Muscle layer of colon (tissue), 2 donors: ENCODE measurements around the gene DISC1.

Experiments used
- H3K27ac ChIP-seq: one replicate; pipeline ENCODE4 v1.7.0; 2013; ENCODE audit warnings: low read depth, mild to moderate bottlenecking, low read length, moderate library complexity
- H3K27me3 ChIP-seq, 2 donors: one replicate each; pipeline ENCODE4 v1.7.0; 2013; ENCODE audit warnings: low read length in 2 of 2, mild to moderate bottlenecking in 2 of 2; ENCODE audit not compliant: insufficient read depth in 2 of 2, control insufficient read depth in 1 of 2
- H3K36me3 ChIP-seq: one replicate; pipeline ENCODE4 v1.7.0; 2013; ENCODE audit warnings: mild to moderate bottlenecking, low read length; ENCODE audit not compliant: insufficient read depth
- H3K4me1 ChIP-seq: one replicate; pipeline ENCODE4 v1.7.0; 2013; ENCODE audit warnings: mild to moderate bottlenecking, low read length; ENCODE audit not compliant: insufficient read depth
- H3K4me3 ChIP-seq, 2 donors: one replicate each; pipeline ENCODE4 v1.7.0; 2013; ENCODE audit warnings: low read length in 2 of 2, low read depth in 1 of 2, mild to moderate bottlenecking in 1 of 2, moderate library complexity in 1 of 2
- H3K9ac ChIP-seq: one replicate; pipeline ENCODE4 v1.7.0; 2013; ENCODE audit warnings: low read length
- H3K9me3 ChIP-seq: one replicate; pipeline ENCODE4 v1.7.0; 2013; ENCODE audit warnings: mild to moderate bottlenecking, low read length
- donor health status: abdominal sarcoma.
- donor health status: Adenocarcinoma of cecum.

DISC1 gene

GRCh38 chr1:232037774-232038388 lies 411.3 kb downstream of the DISC1 start:
- Histone ChIP-seq H3K4me1 (no peaks in the 10 kb centered on the region), H3K27ac (no peak overlapping the region), H3K9ac (no peak overlapping the region), H3K36me3 (no peaks in the 10 kb centered on the region), H3K27me3 (no peaks in the 10 kb centered on the region), H3K4me3 (no peak overlapping the region), H3K9me3 (no peaks in the 10 kb centered on the region)

GRCh38 chr1:232038706-232039677 lies 412.4 kb downstream of the DISC1 start:
- H3K9me3 ChIP-seq = no peaks in the 10 kb centered on the region
- H3K4me3 ChIP-seq = no peak overlapping the region
- no peaks in the 10 kb centered on the region for H3K36me3 ChIP-seq
- H3K27me3 ChIP-seq = no peaks in the 10 kb centered on the region
- H3K27ac ChIP-seq = no peak overlapping the region
- no peak overlapping the region for H3K9ac ChIP-seq
- no peaks in the 10 kb centered on the region for H3K4me1 ChIP-seq

- H3K9me3 ChIP-seq = no peaks in the 10 kb centered on the region
Measured at GRCh38 chr1:232040260-232040659, 413.7 kb downstream of the DISC1 start.

GRCh38 chr1:232044728-232045127 lies 418.1 kb downstream of the DISC1 start:
- no peaks in the 10 kb centered on the region for H3K36me3 ChIP-seq
- no peak overlapping the region for H3K27ac ChIP-seq
- no peak overlapping the region for H3K4me3 ChIP-seq
- no peak overlapping the region for H3K9ac ChIP-seq
- no peaks in the 10 kb centered on the region for H3K9me3 ChIP-seq
- H3K27me3 ChIP-seq = no peaks in the 10 kb centered on the region
- H3K4me1 ChIP-seq = no peaks in the 10 kb centered on the region

More at GRCh38 chr1:232040260-232040659, 413.7 kb downstream of the DISC1 start:
- H3K4me1 ChIP-seq = no peaks in the 10 kb centered on the region
- no peak overlapping the region for H3K9ac ChIP-seq
- no peaks in the 10 kb centered on the region for H3K36me3 ChIP-seq
- no peak overlapping the region for H3K27ac ChIP-seq
- no peaks in the 10 kb centered on the region for H3K27me3 ChIP-seq
- no peak overlapping the region for H3K4me3 ChIP-seq

- Histone ChIP-seq H3K4me3 (no peak overlapping the region), H3K9ac (no peak overlapping the region), H3K4me1 (no peaks in the 10 kb centered on the region), H3K27ac (no peak overlapping the region), H3K36me3 (no peaks in the 10 kb centered on the region), H3K27me3 (no peaks in the 10 kb centered on the region), H3K9me3 (no peaks in the 10 kb centered on the region)
Measured at GRCh38 chr1:232045139-232045994, 418.8 kb downstream of the DISC1 start.

GRCh38 chr1:232046451-232047306 lies 420.1 kb downstream of the DISC1 start:
- Histone ChIP-seq H3K4me3 (no peak overlapping the region), H3K36me3 (no peaks in the 10 kb centered on the region), H3K9me3 (no peaks in the 10 kb centered on the region), H3K4me1 (no peaks in the 10 kb centered on the region), H3K27me3 (no peaks in the 10 kb centered on the region), H3K27ac (no peak overlapping the region), H3K9ac (no peak overlapping the region)

GRCh38 chr1:232047473-232047872 lies 420.9 kb downstream of the DISC1 start:
- Histone ChIP-seq H3K27ac (no peak overlapping the region), H3K4me3 (no peak overlapping the region), H3K27me3 (no peaks in the 10 kb centered on the region), H3K36me3 (no peaks in the 10 kb centered on the region), H3K9me3 (no peaks in the 10 kb centered on the region), H3K9ac (no peak overlapping the region), H3K4me1 (no peaks in the 10 kb centered on the region)

- Histone ChIP-seq H3K4me1 (no peaks in the 10 kb centered on the region), H3K9me3 (no peaks in the 10 kb centered on the region), H3K27ac (no peak overlapping the region), H3K36me3 (no peaks in the 10 kb centered on the region), H3K27me3 (no peaks in the 10 kb centered on the region), H3K9ac (no peak overlapping the region), H3K4me3 (no peak overlapping the region)
Measured at GRCh38 chr1:232048481-232048880, 421.9 kb downstream of the DISC1 start.

GRCh38 chr1:232049335-232049734 lies 422.7 kb downstream of the DISC1 start:
- no peaks in the 10 kb centered on the region for H3K27me3 ChIP-seq
- H3K4me1 ChIP-seq = no peaks in the 10 kb centered on the region
- H3K4me3 ChIP-seq = no peak overlapping the region
- no peak overlapping the region for H3K9ac ChIP-seq
- no peak overlapping the region for H3K27ac ChIP-seq
- no peaks in the 10 kb centered on the region for H3K9me3 ChIP-seq
- no peaks in the 10 kb centered on the region for H3K36me3 ChIP-seq

GRCh38 chr1:232057217-232057895 lies 430.8 kb downstream of the DISC1 start:
- Histone ChIP-seq H3K36me3 (no peaks in the 10 kb centered on the region), H3K27me3 (no peaks in the 10 kb centered on the region), H3K27ac (no peak overlapping the region), H3K9ac (no peak overlapping the region), H3K9me3 (no peaks in the 10 kb centered on the region), H3K4me1 (no peaks in the 10 kb centered on the region), H3K4me3 (no peak overlapping the region)
